Measurements from ENCODE around the gene UBE2J2.
"Not testable (repeated sequence)": the region's sequence is repeated elsewhere in the genome, so short reads cannot be mapped to it uniquely, and the experiment has no call there.

Gene UBE2J2

DNA sequence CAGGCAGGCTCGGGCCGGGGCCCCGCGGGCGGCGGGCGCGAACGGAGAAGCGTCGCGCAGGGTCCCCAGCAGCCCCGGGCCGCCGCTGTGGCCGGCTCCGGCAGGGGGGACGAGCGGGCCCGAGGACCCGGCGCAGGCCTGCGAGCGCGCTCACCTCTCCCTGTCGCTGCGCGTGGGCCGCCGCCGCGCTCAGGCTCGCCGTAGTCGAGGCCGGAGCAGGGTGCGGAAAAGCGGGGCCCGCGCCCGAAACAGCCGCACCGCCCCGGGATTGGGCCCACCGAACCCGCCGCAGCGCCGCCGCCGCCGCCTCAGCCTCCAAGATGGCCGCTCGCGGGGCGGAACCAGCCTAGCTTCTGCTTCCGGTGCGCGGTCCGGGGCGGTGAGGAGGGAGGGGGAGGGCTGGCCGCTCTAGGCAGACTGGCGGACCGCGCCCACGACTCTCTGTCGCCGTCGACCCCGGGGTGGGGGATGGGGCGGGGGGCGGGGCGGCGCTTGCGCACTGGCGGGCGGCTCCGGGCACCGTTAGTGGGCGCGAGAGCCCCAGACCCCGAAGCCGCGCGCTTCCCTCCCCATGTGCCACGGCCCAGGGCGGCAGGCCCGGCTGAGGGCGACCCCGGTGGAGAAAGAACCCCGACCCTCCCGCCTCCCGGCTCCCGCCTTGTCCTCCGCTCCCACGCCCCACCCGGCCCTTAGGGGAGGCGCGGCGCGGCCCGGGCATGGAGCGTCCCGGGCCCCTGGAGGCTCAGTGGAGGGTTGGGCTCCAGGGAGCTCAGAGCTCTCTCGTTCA is at the start of gene UBE2J2:
UBE2J2 (minus strand) TSS at position 343 of the 787 bp plus-strand sequence. CDS start 5,862 bp downstream, outside the sequence.
- peak; percentile 89 for DNase-seq

DNA sequence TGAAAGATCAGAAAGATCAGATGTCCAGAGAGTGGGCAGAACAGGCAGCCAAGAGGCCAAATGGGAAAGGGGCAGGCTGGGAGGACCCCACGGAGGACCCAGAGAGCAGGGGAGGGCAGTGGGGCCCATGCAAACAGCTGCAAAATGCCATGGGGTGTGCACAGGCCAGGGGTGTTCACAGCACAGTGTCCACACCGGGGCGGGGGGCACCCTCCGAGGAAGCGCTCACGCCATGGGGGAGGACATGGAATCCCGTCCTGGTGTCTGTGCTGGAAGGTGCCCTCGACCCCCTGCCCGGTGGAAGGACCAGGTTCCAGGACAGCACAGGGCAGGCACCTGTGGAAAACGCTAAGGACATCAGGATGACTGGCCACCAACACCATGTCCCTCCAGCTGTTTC is 49.3 kb upstream of the UBE2J2 start:
- no peak for DNase-seq

DNA sequence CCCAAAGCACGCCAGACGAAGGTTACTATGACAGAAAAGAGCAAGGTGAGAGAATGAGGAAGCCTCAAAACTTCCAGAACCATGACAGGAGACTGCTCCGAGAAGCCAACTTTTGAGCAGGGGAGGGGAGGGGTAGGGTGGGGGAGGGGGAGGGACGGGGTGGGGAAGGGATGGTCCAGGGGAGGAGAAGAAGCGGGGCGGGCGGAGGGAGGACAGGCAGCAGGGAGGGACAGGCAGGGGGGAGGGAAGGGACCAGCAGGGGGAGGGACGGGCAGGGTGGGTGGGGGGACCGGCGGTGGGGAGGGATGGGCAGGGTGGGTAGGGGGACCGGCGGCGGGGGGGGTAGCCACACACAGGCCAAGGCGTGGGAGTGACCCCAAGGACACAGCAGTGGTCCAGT is 48.8 kb upstream of the UBE2J2 start:
- no peak for DNase-seq

DNA sequence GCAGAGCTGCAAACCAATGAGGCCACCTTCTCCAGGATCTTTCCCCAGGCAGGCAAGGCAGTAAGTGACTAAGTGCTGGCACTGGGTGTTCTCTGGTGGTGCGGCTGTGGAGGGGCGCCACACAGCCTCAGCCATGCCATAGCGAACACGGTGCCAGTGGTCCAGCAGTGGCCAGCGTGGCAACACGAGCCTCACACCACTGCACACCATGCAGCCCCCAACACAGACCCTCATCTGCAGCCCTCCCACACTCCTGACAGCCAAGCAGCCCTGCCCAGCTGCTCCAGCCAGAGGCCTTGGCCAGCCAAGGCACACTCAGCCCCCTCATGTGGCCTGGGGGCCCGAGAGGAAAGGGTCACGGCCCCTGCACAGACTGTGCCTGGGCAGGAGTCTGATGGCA is 47.8 kb upstream of the UBE2J2 start:
- no peak for DNase-seq

- no peak for DNase-seq
Measured at GRCh38 chr1:1320666-1321448, 47.2 kb upstream of the UBE2J2 start.

GRCh38 chr1:1319646-1319941 is 45.9 kb upstream of the UBE2J2 start:
- no peak for DNase-seq

- no peak for DNase-seq
Measured at GRCh38 chr1:1318777-1319645, 45.4 kb upstream of the UBE2J2 start.

GRCh38 chr1:1318131-1318652 is 44.5 kb upstream of the UBE2J2 start:
- peak; percentile 56 for DNase-seq

DNA sequence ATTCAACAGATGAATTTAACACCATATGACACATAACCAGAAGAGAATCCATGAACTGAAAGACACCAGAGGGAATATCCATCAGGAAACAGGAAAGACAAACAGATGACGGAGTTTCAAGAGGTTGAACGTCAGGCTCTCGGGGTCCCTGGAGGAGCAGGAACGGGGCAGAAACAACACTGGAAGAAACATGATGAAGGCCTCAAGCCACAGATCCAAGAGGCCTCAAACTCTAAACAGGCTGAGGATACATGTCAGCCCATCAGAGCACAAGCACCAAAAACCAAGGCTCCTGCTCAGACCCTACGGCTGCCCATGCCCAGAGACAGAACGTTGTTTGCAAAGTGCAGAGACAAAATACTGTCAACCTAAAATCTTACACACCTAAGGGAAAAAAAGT is 43.8 kb upstream of the UBE2J2 start:
- DNase-seq, result no peak

- not testable (repeated sequence) for DNase-seq
Measured at GRCh38 chr1:1316199-1316598, 42.5 kb upstream of the UBE2J2 start.

DNA sequence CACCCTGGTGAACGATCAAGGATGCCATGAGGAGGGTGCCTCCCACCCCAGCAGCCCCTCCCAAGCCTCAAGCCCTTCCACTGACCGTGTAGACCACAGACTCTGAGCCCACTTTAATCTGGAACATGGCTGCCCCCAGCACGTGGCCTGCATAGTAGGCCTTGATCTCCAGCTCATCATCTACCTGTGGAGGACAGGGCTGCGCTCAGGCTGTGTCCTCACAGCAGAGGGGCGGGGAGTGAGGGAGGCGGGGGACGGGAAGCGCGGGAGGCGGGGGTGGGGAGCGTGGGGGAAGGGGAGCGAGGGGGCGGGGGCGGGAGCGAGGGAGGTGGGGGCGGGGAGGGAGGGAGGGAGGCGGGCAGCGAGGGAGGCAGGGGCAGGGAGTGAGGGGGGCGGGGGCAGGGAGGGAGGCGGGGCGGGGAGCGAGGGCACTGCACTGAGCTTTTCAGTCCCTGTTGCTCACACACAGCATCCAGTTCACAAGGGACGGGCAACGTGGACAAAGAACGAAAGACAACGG is 41.8 kb upstream of the UBE2J2 start:
- DNase-seq, result no peak

DNA sequence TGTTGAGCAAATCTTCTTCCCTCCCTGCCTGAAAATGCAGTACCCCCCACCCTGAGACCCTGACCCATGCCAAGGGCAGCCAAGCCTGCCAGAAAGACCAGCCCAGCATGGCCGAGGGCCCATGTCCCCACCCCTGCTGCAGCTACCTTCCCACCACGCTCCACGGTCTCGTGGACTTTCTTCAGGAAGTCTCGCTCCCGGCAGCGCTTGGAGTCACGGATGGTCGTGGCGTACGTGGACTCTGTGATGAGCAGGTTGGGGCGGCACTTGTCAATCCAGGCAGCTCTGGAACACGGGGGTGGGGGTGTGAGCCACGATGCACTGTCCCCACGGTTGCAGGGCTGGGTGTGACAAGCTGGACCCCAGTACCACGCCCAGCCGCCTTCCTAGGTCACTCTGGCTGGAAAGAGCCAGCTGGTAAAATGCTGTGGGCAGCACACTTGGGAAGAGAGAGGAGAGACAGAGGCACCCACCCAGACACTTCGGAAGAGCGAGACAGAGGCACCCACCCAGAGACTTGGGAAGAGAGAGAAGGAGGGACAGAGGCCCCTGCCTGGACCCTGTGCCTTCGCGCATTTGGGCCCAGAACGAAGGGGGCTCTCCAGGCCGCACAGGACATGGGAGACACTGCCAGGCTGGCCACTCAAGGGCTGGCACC is 41.2 kb upstream of the UBE2J2 start:
- no peak for DNase-seq

DNA sequence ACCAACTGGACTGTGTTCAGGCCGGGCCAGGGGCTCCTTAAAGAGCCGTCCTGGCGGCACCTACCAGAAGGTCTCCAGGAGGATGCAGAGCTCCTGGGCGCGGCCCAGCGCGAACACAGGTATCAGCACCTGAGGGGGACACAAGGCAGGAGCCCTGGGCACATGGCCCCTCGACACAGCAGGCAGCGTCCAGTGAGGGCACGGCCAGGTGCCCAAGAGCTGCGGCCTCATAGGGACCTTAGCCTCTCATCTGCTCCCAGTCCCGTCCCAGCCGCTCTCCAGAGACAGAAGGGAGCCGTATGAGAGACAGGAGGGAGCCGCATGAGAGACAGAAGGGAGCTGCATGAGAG is 40.6 kb upstream of the UBE2J2 start:
- DNase-seq, result no peak

DNA sequence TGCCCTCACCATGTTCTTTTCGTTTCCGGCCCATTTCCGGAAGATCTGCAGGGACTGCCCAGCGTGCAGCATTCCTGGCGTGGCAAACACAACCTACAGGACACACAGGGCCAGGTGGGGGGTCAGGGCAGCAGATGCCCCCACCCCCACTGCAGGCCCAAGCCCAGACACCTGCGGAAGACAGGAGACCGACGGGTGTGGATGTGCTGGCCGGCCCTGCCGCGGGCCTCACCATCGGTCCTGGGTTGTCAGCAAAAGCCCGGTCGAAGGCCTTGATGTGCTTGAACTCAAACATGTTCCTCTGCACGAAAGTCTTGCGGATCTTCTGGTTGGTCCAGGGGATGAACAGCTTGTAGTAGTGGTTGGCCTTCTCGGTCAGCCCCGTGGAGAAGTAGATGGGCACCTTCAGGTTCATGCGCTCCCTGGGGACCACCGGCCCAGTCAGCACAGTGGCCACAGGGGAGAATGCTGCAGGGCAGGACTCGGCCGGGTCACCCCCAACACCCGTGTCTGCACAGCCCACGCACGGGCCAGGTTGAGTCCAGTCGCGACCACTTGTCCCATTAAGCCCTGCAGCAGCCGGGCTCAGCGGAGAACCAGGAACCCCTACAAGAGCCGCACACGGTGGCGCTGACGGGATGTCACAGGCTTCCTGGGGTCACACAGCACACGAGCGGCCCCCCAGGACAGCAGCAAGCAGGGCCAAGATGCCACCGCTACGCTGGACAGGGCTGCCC is 40.0 kb upstream of the UBE2J2 start:
- DNase-seq, result no peak

GRCh38 chr1:1312450-1313314 is 39.0 kb upstream of the UBE2J2 start:
- DNase-seq, result no peak

DNA sequence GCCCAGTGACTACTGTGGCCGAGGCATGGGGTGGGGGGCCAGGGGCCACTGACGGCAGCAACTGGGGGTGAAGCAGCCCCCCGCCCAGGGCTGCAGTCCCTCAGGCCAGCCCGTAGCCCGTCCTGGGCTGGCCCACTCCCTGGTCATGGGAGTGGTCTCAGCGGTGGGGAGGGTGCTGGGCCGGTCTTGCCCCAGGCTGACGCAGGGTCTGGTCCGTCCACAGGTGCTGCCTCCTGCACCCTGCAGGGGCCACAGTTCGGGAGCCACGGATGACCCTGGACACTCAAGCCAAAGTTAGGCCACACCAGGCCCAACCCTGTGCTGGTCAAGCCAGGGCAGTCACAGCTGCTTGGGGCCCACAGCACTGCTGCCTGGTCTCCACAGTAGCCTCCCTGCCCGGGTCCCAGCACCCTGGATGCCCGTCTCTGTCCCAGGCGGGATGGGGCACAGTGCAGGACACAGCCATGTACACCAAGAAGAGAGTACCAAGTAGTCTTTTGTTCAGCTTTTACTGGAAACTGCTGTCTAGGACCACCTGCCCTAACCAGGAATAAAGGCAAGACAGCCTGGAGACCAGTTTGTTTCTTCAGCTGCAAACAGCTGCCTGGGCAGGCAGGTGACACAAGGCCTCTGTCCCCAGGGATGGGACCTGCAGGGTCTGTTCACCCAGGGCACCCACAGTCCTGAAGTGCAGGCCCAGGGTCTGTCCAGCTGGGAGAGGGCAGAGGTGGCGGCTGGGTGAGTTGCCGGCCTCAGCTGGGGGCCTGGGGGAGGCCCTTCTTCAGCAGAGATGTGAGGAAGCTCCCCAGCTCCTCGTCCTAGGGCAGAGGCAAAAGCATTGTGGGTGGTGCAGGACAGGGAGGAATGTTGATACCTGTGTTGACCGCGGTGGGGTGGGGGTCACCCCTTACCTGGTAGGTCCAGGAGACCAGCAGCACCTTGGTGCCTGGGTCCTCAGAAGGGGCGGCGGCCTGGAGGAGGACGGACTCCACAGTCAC is 37.8 kb upstream of the UBE2J2 start:
- no peak for DNase-seq

GRCh38 chr1:1310476-1311053 is 36.9 kb upstream of the UBE2J2 start:
- no peak for DNase-seq

DNA sequence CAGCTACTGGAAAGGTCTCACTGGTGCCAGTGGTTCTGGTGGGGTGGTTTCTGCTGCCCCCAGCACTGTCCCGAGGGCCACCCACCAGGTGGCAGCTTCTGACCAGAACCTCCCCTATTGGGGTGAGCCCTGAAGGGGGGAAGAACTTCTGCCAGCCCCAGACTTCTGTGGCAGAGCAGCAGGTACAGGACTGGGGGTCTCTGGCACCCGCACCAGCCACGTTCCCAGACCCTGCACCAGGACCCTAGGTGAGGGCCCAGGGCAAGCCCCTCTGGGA is 36.4 kb upstream of the UBE2J2 start:
- no peak for DNase-seq

All from NCI-H69 (cell line).